OCI-LY7 (cell line): ENCODE results near the gene MRPL34. TPM values are rescaled to one million over a fixed set of nuclear protein-coding genes. Genes with fewer than 3 reads are reported as not detected.

ENCODE experiments used
- BruUV-seq: library from RNA; stranded (reverse); fragments of 400-500 nt; replicated peaks from 2 replicates; lab custom pipeline; 2021; lab: Mats Ljungman, UMichigan
- CTCF ChIA-PET: fragments of 300-600 bp; sonication (Branson Sonifier 250); formaldehyde crosslinking; loops from one replicate; lab custom pipeline; 2022; ENCODE audit warnings: antibody characterized with exemption; ENCODE audit not compliant: unreplicated experiment; lab: Charles Lee
- POLR2A ChIA-PET: fragments of 300-600 bp; sonication (Branson Sonifier 250); formaldehyde crosslinking; loops from one replicate; lab custom pipeline; 2022; ENCODE audit warnings: antibody characterized with exemption; lab: Charles Lee
- DNase-seq: peaks from one replicate; pipeline ENCODE4 v3.0.0-alpha.2; 2015; ENCODE audit warnings: low spot score
- H2AFZ ChIP-seq: fragments of 200-600 bp; sonication (generic), shearing (Covaris generic); 2 replicates; pipeline ENCODE4 v1.6.1; 2014; ENCODE audit warnings: mild to moderate bottlenecking, antibody characterized with exemption, low read length, moderate library complexity
- H3K27ac ChIP-seq: fragments of 200-600 bp; sonication (generic); 2 replicates; pipeline ENCODE4 v1.5.1; 2014; ENCODE audit warnings: mixed run types, low read depth, mild to moderate bottlenecking, moderate library complexity, low read length, inconsistent platforms; ENCODE audit not compliant: poor library complexity, severe bottlenecking
- H3K36me3 ChIP-seq: fragments of 200-600 bp; sonication (generic); 2 replicates; pipeline ENCODE4 v1.6.1; 2014; ENCODE audit warnings: mild to moderate bottlenecking, antibody characterized with exemption, low read length, moderate library complexity, mixed read lengths; ENCODE audit not compliant: insufficient read depth
- H3K4me1 ChIP-seq: fragments of 200-600 bp; sonication (generic); 2 replicates; pipeline ENCODE4 v1.5.1; 2014; ENCODE audit warnings: mild to moderate bottlenecking, low read length; ENCODE audit not compliant: insufficient read depth, poor library complexity, severe bottlenecking
- H3K4me2 ChIP-seq: fragments of 200-600 bp; sonication (generic); 2 replicates; pipeline ENCODE4 v1.6.1; 2014; ENCODE audit warnings: mild to moderate bottlenecking, low read length
- H3K4me3 ChIP-seq: fragments of 200-600 bp; sonication (generic); 2 replicates; pipeline ENCODE4 v1.5.1; 2014; ENCODE audit warnings: mild to moderate bottlenecking, low read depth, low read length; ENCODE audit not compliant: poor library complexity, severe bottlenecking
- H3K79me2 ChIP-seq: fragments of 200-600 bp; sonication (generic); 2 replicates; pipeline ENCODE4 v1.6.1; 2016; ENCODE audit warnings: low read depth, mild to moderate bottlenecking, low read length, moderate library complexity, mixed read lengths; ENCODE audit not compliant: insufficient read depth
- H3K9me2 ChIP-seq: fragments of 200-600 bp; sonication (generic); 2 replicates; pipeline ENCODE4 v1.6.1; 2016; ENCODE audit warnings: mild to moderate bottlenecking, low read length, mixed read lengths; ENCODE audit not compliant: insufficient read depth
- H3K9me3 ChIP-seq: fragments of 200-600 bp; sonication (generic); 2 replicates; pipeline ENCODE4 v1.6.1; 2014; ENCODE audit warnings: mild to moderate bottlenecking, mixed run types, low read length, mixed read lengths
- H4K20me1 ChIP-seq: fragments of 200-600 bp; sonication (generic); 2 replicates; pipeline ENCODE4 v1.6.1; 2014; ENCODE audit warnings: mild to moderate bottlenecking, antibody characterized with exemption, low read length, moderate library complexity, mixed read lengths; ENCODE audit not compliant: insufficient read depth
- CTCF ChIP-seq: fragments of 200-600 bp; sonication (generic); conservative IDR thresholded peaks from 2 replicates; pipeline ENCODE4 v1.5.1; 2014; ENCODE audit warnings: mild to moderate bottlenecking, antibody characterized with exemption, low read length, moderate library complexity, mixed read lengths
- EZH2phosphoT487 ChIP-seq: fragments of 200-600 bp; sonication (generic); IDR thresholded peaks from 2 replicates; pipeline ENCODE4 v1.6.1; 2018; ENCODE audit warnings: low read depth, borderline replicate concordance, mild to moderate bottlenecking, mixed run types, antibody characterized with exemption, low read length, moderate library complexity, mixed read lengths
- intact Hi-C: fragments of 100-400 bp; cut with micrococcal nuclease; formaldehyde crosslinking; loops from one replicate; pipeline ENCODE4 v1.10.0; 2022; ENCODE audit not compliant: unreplicated experiment
- total RNA-seq, 2 experiments: library from RNA; depleted of rRNA in 1 of 2; stranded (reverse); fragments of >200 nt in 1 of 2; shearing (Covaris generic) in 1 of 2; gene quantifications; 2 replicates each; pipeline ENCODE4 v1.2.3, GENCODE V29; 2014 to 2022

Gene MRPL34
- total RNA-seq, 2 experiments from 2014 or later: 173 to 174 TPM

- H3K36me3 ChIP-seq: peaks cover 7% of the 10 kb centered on the region
- POLR2A ChIA-PET: no interaction called here
- peaks cover 40% of the 10 kb centered on the region for H3K4me1 ChIP-seq
- no peak for DNase-seq
- peak overlapping the region; percentile 29; the same call in 1 of the 2 replicates for H2AFZ ChIP-seq
- TF ChIP-seq CTCF (no peak), EZH2phosphoT487 (no peak)
- peak overlapping the region; percentile 90 for H3K27ac ChIP-seq
- no TSS peak for BruUV-seq
- H3K9me2 ChIP-seq: no peaks in the 10 kb centered on the region
- peak overlapping the region; percentile 74 for H3K4me3 ChIP-seq
- peaks cover 8% of the 10 kb centered on the region for H3K79me2 ChIP-seq
- H3K9me3 ChIP-seq: no peaks in the 10 kb centered on the region
- CTCF ChIA-PET: interaction anchor here (1.4 kb wide), 1 partner anchor 10 kb away, joined by 3 read pairs; no protein-coding TSS in a partner anchor
- no peaks in the 10 kb centered on the region for H4K20me1 ChIP-seq
- intact Hi-C loops: no loop called here
- H3K4me2 ChIP-seq: peak overlapping the region; percentile 95
Measured at GRCh38 chr19:17303940-17304267, 1.8 kb upstream of the MRPL34 start.

- H3K27ac ChIP-seq: peak overlapping the region; percentile 90
- BruUV-seq: no TSS peak
- peaks cover 43% of the 10 kb centered on the region for H3K4me1 ChIP-seq
- intact Hi-C loops: loop anchor here (1.0 to 5.0 kb wide), 2 partner anchors 12 to 448 kb away; partner anchors contain the start of gene FCHO1
- H3K4me3 ChIP-seq: peak overlapping the region; percentile 19
- TF ChIP-seq EZH2phosphoT487 (no peak), CTCF (no peak)
- peaks cover 10% of the 10 kb centered on the region for H3K79me2 ChIP-seq
- H3K4me2 ChIP-seq: peak overlapping the region; percentile 54
- DNase-seq: no peak
- peak overlapping the region; percentile 4; the same call in 1 of the 2 replicates for H2AFZ ChIP-seq
- H3K36me3 ChIP-seq: 0 out of 2 replicates have a peak, but pooled peaks cover 5% of the 10 kb centered on the region
- no peaks in the 10 kb centered on the region for H3K9me2 ChIP-seq
- ChIA-PET CTCF (interaction anchor here (0.6 to 1.2 kb wide), 5 partner anchors 10 to 225 kb away, joined by 3 to 4 read pairs (median 3); partner anchors contain the start of gene USHBP1), POLR2A (interaction anchor here (0.8 to 1.1 kb wide), 3 partner anchors 28 to 101 kb away, joined by 4 to 8 read pairs (median 6); partner anchors contain the start of gene BST2)
- no peaks in the 10 kb centered on the region for H4K20me1 ChIP-seq
- no peaks in the 10 kb centered on the region for H3K9me3 ChIP-seq
Measured at GRCh38 chr19:17304386-17305215, 1.1 kb upstream of the MRPL34 start.
